Lung (tissue), 12 donors: ENCODE measurements around the gene PLEK. TPM values are rescaled to one million over a fixed set of nuclear protein-coding genes. Genes with fewer than 3 reads are reported as not detected.

ENCODE experiments used
- ATAC-seq: fragments of 200-7000 bp; cut with Tn5 transposase; one replicate; pipeline ENCODE4 v1.9.1; 2020; ENCODE audit warnings: moderate number of reproducible peaks; ENCODE audit not compliant: insufficient read depth, low FRiP score
- DNase-seq, 3 donors: peaks; one replicate each; pipeline ENCODE4 v3.0.0-alpha.2; 2013 to 2017
- H3K27ac ChIP-seq, 2 donors: one replicate each; pipeline ENCODE4 v1.5.1; 2013; ENCODE audit warnings: mild to moderate bottlenecking in 2 of 2, moderate library complexity in 2 of 2, control low read depth in 1 of 2, inconsistent platforms in 1 of 2, low read depth in 1 of 2, low read length in 1 of 2
- H3K27me3 ChIP-seq, 3 donors: one replicate each; pipeline ENCODE4 v1.5.1; 2013; ENCODE audit warnings: low read length in 2 of 3; ENCODE audit not compliant: control insufficient read depth in 3 of 3, insufficient read depth in 3 of 3
- H3K36me3 ChIP-seq, 4 donors: one replicate each; pipeline ENCODE4 v1.5.1; 2013; ENCODE audit warnings: low read length in 4 of 4, mild to moderate bottlenecking in 1 of 4, moderate library complexity in 1 of 4; ENCODE audit not compliant: control insufficient read depth in 4 of 4, insufficient read depth in 4 of 4
- H3K4me1 ChIP-seq, 5 donors: one replicate each; pipeline ENCODE4 v1.5.1; 2013; ENCODE audit warnings: low read length in 5 of 5, mild to moderate bottlenecking in 2 of 5, moderate library complexity in 1 of 5; ENCODE audit not compliant: control insufficient read depth in 5 of 5, insufficient read depth in 5 of 5
- H3K4me3 ChIP-seq: one replicate; pipeline ENCODE4 v1.5.1; 2013; ENCODE audit warnings: mild to moderate bottlenecking, control low read depth, moderate library complexity
- H3K9ac ChIP-seq, 2 donors: one replicate each; pipeline ENCODE4 v1.5.1; 2013; ENCODE audit warnings: low read length in 2 of 2, control low read depth in 1 of 2; ENCODE audit not compliant: insufficient read depth in 1 of 2
- H3K9me3 ChIP-seq, 4 donors: one replicate each; pipeline ENCODE4 v1.5.1; 2013; ENCODE audit warnings: low read length in 3 of 4, mild to moderate bottlenecking in 1 of 4, moderate library complexity in 1 of 4; ENCODE audit not compliant: control insufficient read depth in 4 of 4, insufficient read depth in 3 of 4
- CTCF ChIP-seq: IDR thresholded peaks from 2 replicates; pipeline ENCODE4 v1.5.1; 2012; ENCODE audit warnings: mild to moderate bottlenecking; ENCODE audit errors: control extremely low read depth, extremely low read depth
- WGBS, 2 donors: extraction: QIAGEN DNeasy Blood & Tissue Kit; methylation state at CpG; one replicate each; pipeline ENCODE4 v1.1.7; 2013; 5-methylcytosine and 5-hydroxymethylcytosine counted together
- polyA plus RNA-seq, 2 donors: library from polyadenylated mRNA; stranded (reverse); fragments of 200-250 nt; gene quantifications; one replicate each; pipeline ENCODE4 v1.2.1, GENCODE V29; 2013
- total RNA-seq, 2 donors: library from RNA; depleted of rRNA in 1 of 2; stranded (reverse); fragments of >200 nt in 1 of 2; gene quantifications; one replicate each; pipeline ENCODE4 v1.2.1, GENCODE V29; 2014 to 2021
- donor health status: control.
- donor health status: control.
- donor health status: Bipolar disorder and iron deficiency.
- donor health status: healthy.
- donor health status: DM: yes; HTN: yes; CAD: no.

Gene PLEK
- total and polyA plus RNA-seq, 4 donors, result 8.2 to 181 (median 27.4) TPM

- DNase-seq, result peak in 1 of 3 donors; percentile 41
- no peak for TF ChIP-seq CTCF
- WGBS, 2 donors, result 3 to 5% methylated on average over 27 of the region's 27 CpGs
- H3K4me1 ChIP-seq, result peaks cover 0 to 12% (median 0%) of the 10 kb centered on the region in 5 donors
- no peaks in the 10 kb centered on the region for H3K9me3 ChIP-seq
- H3K27me3 ChIP-seq, result peaks cover 0 to 21% (median 0%) of the 10 kb centered on the region in 3 donors
- peak overlapping the region; percentile 74 for H3K4me3 ChIP-seq
- H3K9ac ChIP-seq, result peak overlapping the region; percentile 12 to 92
- peaks cover 0 to 12% (median 4%) of the 10 kb centered on the region in 4 donors for H3K36me3 ChIP-seq
- H3K27ac ChIP-seq, result peak overlapping the region; percentile 91 to 93
- peak; percentile 43 for ATAC-seq
Observed at GRCh38 chr2:68318914-68319397, 46.1 kb upstream of the PLEK start.

GRCh38 chr2:68319398-68320117 lies 45.5 kb upstream of the PLEK start, which contains the start of gene CNRIP1:
Gene CNRIP1 (minus strand): TSS chr2:68319949. CDS start chr2:68319400, 549 bp downstream.
- no peak for TF ChIP-seq CTCF
- peak within 1 kb of the TSS; percentile 91 to 93 for H3K27ac ChIP-seq
- H3K9me3 ChIP-seq, result no peaks in the 10 kb centered on the region
- ATAC-seq, result peak; percentile 66
- H3K4me3 ChIP-seq, result peak within 1 kb of the TSS; percentile 74
- WGBS, 2 donors, result 0 to 1% methylated on average over 46 to 64 of the region's 64 CpGs
- H3K4me1 ChIP-seq, result peaks cover 0 to 12% (median 0%) of the 10 kb centered on the region in 5 donors
- peak; percentile 87 to 93 (median 92) for DNase-seq
- peaks cover 0 to 21% (median 0%) of the 10 kb centered on the region in 3 donors for H3K27me3 ChIP-seq
- peaks cover 0 to 12% (median 4%) of the 10 kb centered on the region in 4 donors for H3K36me3 ChIP-seq
- peak within 1 kb of the TSS; percentile 12 to 92 for H3K9ac ChIP-seq

DNA sequence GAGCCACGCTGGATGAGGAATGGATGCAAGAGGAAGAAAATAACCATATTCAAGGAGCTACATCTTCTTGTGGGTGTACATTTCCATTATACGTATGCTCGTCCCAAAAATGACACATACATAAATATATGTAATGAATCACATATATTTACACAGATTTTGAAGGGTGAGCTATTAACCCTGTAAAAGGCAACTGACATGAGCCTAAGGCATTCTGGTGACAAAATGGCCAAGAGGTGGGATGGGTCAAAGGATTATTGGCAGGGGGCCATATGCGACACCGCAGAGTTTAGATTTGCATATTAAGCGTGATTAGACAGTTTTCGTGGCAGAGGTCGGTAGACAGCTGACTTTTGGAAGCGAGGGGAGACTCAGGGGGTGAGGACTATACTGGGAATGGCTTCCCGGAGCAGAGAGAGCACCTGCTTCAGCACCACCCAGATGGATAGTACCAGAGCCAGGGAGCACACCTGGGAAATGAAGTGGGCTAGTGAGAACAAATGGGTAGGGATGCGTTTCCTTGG lies 44.9 kb upstream of the PLEK start:
- 7 to 8% methylated on average over 11 of the region's 11 CpGs for WGBS, 2 donors
- no peak for ATAC-seq
- DNase-seq, result peak in 2 of 3 donors; percentile 56 to 57
- TF ChIP-seq CTCF, result no peak
- Histone ChIP-seq H3K36me3 (peaks cover 0 to 11% (median 4%) of the 10 kb centered on the region in 4 donors), H3K27me3 (peaks cover 0 to 22% (median 0%) of the 10 kb centered on the region in 3 donors), H3K9me3 (no peaks in the 10 kb centered on the region), H3K9ac (peak overlapping the region in 1 of 2 donors; percentile 79), H3K4me3 (peak overlapping the region; percentile 74), H3K27ac (peak overlapping the region; percentile 91 to 93), H3K4me1 (peaks cover 0 to 12% (median 0%) of the 10 kb centered on the region in 5 donors)
